Stimulated activated CD4-positive, alpha-beta T cell treated with anti-CD3 and anti-CD28 coated beads, Interleukin-4, amount 100 ng/mL, for 48 hours (primary cell): ENCODE results near the gene PAM16.
"Not testable (repeated sequence)": the region's sequence is repeated elsewhere in the genome, so short reads cannot be mapped to it uniquely, and the experiment has no call there.

Experiments
- DNase-seq, 2 donors: peaks; one replicate each; pipeline ENCODE4 v3.0.0-alpha.2; 2020; ENCODE audit warnings: low read depth in 2 of 2

The PAM16 gene

DNA sequence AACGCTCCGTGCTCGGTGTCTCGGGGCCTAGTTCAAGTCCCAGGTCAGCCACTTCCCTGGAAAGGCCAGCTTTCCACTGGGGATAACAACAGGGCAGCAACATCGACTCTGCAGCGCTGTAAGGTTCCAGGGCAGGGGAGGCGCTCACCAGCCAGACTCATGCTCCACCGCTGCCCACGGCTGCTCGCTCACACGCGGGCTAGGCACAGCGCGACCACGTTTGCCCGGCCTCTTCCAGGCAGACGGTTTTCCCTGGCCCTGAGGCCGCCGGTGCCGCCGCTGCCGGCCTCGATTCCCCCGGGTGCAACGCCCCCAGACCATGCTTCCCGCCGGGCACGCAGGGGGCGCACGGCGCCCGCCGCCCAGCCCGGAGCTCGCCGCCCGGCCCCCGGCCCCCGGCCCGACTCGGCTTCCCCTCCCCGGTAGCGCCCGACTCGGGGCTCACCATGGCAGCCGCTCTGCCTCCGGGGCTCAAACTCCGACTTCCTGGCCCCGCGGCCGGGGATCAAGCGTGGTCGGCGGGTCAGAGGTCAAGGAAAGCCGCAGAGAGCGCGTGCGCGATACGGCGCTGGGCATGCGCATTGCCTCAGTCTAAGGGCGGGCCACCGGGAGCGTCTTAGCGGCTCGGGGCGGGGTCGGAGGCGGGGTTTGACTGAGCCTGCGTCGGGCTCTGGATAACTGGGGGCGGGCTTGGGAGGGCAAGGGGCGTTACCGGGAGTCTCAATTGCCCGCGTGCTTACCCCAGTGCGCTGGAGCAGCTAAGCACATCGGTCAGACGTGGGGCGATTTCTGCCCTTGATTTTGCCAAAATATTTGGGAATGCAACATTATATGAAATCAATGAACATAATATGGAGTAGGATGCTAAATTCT is at the start of gene PAM16:
TSS of gene PAM16 (minus strand) at position 535 of the 873 bp plus-strand sequence. CDS start at position 448, 87 bp downstream.
- peak; percentile 98 to 99 for DNase-seq

DNA sequence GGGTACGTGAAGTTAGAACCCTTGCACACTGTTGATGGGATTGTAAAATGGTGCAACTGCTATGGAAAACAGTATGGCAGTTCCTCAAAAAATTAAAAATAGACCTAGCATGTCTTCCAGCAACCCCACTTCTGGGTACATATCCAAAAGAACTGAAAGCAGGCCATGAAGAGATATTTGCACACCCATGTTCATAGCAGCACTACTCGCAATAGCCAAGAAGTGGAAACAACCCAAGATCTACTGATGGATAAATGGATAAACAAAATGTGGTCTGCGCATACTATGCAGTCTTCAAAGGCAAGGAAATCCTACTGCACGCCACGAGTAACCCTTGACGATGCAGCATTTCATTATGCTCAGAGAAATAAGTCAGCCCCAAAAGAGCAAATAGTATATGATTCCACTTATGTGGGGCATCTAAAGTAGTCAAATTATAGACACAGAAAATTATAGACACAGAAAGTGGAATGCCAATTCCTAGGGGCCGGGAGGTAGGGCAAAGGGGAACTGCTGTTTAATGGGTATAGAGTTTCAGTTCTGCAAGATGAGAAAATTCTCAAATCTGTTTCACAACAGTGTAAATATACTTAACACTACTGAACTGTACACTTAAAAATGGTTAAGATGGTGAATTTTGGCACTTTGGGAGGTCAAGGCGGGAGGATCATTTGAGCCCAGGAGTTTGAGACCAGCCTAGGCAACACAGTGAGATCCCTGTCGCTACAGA is 48.0 kb upstream of the PAM16 start:
- DNase-seq: no peak

GRCh38 chr16:4395055-4395726 is 44.1 kb upstream of the PAM16 start:
- no peak for DNase-seq

DNA sequence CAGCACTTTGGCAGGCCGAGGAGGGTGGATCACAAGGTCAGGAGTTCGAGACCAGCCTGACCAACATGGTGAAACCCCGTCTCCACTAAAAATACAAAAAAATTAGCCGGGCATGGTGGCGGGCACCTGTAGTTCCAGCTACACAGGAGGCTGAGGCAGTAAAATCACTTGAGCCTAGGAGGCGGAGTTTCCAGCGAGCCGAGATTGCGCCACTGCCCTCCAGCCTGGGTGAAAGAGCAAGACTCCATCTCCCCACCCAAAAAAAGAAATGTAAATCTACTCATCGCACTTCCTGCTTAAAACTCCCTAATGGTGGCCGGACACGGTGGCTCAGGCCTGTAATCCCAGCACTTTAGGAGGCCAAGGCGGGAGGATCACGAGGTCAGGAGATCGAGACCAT is 42.7 kb upstream of the PAM16 start:
- not testable (repeated sequence) for DNase-seq

- no peak for DNase-seq
Observed at GRCh38 chr16:4393240-4393600, 42.1 kb upstream of the PAM16 start.

DNA sequence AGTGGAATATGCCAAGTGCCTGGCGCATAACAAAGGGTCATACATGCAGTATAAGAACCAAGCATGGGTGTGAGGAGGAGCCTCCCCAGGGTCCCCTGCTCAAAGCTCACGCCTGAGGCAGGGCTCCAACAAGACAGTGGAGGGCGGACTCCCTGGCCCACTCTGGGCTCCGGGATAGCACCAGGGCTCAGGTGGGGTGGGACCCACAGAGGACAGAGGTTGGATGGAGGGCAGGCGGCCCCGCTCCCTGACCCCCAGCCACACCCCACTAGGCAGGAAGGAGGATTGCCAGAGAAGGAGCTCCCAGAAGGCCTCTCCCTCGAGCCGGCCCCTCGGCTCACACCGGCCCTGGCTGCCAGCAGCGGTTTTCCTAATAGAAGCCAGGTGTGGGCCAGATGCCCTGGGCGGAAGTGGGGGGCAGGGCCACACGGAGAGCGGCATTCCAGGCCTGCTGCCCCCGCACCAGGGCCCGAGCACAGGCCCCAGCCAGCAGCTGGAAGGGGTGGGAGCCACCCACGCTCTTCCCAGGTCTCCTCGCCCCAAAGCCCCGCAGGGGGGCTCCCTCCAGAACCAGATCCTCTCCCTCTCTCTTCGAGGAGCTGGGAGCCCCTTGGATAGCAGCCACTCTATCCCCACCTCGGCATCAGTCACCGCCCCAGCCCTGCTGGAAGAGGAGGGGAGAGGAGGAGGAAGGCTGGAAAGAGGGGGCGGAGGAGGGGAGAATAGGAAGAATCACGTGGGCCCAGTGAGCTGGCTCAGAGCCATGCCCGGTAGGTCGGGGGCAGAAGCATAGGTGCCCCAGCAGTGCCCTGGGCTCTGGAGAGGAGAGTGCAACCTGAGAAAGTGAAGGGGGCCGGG is 41.5 kb upstream of the PAM16 start:
- DNase-seq: no peak

- DNase-seq: no peak
Observed at GRCh38 chr16:4391631-4392381, 40.7 kb upstream of the PAM16 start.

GRCh38 chr16:4390266-4391260 is 39.4 kb upstream of the PAM16 start:
- DNase-seq: no peak

DNA sequence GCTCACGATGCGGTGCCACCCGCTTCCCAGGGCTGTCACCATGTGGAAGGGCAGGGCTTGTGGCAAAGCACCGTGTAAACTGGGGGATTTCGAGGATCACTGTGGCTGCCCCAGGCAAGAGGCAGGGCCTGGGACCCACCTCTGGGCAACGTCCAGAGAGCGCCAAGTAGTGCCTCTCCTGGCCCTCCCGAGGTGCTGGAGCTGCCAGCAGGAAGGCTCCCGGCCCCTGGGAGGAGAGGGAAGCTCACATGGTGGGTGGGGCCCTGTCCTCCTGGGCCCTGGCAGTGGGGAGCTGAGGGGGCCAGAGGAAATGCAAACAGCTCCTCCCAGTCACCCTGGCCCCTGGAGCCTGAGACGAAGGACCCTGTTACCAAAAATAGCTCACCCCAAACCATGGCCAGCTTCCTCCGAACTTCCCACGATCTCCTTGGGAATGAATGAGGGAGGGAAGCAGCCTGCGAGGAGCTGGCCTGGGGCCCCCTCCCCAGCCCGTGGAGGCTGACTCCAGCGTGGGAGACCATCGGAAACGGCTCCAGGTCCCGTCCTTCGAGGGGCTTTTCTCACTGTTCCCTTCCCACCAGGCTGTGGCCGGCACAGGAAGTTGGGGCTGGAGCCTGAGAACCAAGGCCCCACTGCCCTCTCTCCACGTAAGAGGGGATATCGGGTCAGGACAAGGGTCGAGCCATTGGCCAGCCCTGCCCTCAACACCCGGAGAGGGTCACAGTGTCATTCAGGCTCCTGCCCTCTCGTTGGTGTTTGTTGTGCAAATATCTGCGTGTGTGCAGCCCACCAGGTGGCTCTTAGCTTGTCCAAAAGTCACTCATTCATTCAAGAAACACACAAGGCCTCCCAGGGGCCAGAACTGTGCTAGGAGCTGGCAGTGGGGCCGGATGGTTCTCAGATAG is 38.2 kb upstream of the PAM16 start:
- no peak for DNase-seq

DNA sequence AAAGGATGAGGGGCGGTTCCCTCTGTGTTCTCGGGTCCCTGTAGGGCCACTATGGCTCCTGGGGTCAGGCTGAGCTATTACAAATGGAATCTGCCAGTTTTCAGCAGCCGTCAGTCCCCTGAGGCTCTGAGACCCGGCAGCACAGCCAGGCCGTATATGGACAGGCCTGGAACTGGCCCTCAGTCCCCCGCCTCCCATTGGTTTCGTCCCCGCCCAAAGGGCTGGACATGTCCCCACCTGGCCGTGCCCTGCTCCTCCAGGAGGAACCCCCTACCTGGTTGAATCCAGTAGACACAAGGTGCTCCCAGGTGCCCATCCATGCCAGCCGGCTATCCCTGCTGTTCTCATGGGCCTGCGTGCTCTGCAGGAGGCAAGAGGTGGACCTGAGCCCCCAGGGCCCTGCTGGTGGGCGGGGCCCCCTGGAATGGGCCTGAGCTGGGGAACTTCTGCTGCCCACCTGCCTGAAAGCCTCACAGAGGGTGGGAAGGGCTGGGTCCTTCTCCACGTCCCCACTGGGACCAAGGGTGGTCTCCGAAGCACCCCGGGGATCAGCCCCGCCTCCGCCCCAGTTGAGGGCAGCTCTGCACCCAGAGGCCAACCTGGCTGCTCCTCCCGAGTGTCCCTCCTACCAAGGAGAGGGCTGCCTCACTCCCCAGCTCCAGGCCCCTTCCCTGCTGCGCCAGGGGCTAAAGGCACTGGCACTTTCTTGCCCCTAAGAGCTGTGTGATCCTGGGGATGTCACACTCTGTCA is 37.3 kb upstream of the PAM16 start:
- DNase-seq: no peak

DNA sequence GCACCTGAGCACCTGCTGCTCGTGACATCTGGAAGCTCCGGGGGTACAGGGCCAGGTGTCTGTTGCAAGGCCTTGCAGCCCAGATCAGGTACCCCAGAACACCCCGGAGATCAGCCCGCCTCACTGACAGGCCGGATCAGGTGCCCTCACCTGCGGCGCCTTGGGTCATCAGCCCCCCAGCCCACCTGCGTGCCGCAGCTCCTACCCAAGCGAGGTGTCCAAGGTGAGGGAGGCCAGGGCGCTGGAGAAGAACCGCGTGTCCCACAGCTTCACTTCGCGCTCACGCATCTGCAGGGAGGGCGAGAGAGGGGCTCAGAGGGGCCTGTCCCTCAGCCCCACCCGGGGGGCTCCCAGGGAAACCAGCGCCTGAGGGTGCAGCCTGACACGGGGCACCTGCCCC is 36.7 kb upstream of the PAM16 start:
- DNase-seq: no peak

GRCh38 chr16:4386951-4387565 is 35.9 kb upstream of the PAM16 start:
- DNase-seq: no peak

- DNase-seq: no peak
Observed at GRCh38 chr16:4386451-4386805, 35.3 kb upstream of the PAM16 start.

DNA sequence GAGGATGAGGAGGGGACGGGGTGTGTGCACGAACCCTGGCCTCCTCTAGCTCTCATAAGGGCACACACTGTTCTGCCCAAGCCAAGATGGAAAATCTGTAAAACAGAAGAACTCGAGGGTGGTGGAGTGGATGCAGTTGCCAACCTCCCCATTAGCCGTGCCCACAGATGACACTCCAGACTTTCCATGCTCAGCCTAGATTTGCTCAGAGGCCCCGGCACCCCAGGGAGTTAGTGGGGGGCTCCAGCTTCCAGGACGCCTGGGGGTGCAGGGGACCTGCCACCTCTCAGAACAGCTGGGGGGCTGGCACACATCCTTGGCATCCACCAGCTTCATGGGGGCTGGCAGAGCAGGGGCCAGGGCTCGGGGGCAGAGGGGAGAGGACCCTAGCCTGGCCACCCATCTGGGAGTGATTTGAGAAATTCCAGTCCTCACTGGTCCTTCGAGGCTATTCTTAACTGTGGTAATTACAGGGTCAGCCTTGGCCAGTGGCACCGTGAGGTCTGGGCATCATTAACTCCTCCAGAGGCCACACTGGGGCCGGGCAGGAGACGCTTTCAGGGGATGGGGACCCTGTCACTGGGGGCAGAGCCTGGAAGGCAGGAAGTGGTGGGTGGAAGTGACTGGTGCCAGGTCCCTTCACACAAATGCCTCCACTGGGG is 34.8 kb upstream of the PAM16 start:
- DNase-seq: no peak

DNA sequence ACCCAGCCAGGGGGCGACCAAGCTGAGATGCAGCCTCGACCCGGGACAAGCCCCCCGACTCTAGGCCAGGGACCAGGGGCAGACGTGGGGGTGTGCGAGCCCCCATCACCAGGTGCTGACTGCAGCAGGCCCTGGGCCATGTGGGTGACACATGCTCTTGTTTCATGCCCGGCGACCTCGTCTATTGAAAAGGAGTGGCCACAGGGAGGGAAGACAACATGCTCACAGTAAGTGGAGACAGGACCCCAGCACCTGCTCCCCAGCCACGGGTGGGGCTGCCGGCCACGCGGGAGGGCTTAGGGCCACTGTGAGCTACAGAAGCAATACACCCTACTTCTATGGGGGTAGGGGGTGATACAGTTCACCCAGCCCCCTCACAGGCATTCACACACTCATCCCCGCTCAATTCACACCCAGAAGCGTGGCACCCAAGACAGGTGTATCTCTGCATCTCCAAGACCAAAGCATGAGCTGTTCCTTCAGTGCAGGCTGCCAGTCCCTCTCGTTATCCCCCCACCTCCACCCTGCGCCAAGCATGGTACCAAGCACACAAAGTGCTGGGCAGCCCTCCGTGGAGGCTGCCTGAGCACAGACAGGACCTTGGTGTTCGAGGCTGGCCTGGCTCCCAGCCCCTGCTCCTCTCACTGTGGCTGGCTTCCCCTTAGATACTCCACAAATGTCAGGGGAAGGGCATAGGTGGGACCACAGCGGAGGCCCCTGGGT is 34.1 kb upstream of the PAM16 start:
- DNase-seq: no peak

- DNase-seq: no peak
Observed at GRCh38 chr16:4384509-4384942, 33.4 kb upstream of the PAM16 start.
